Measurements from ENCODE around the gene AUTS2. TPM values are rescaled to one million over a fixed set of nuclear protein-coding genes. Genes with fewer than 3 reads are reported as not detected.

Gene AUTS2
- total RNA-seq, 4 donors from 2014 or later, result 14.9 to 27.2 (median 17.5) TPM

DNA sequence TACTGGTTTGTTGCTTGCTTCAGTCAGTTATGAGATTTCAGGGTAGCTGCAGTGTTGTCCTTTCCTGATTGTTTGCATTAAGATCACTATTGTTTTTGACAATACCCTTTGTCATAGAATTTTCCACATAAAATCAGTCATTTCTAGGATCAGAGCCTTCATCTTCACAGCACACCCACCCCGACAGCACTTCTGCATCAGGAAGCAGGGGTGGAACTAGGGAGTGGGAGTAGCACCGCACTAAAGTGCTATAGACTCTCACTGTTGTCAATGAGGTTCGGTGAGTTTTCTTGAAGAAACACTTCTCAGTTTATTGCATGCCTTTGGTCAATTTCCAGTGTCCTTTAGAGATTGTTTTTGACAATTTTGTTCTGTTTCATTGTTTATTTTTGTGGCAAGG is 632.5 kb downstream of the AUTS2 start:
- no peak for TF ChIP-seq POLR2A (IDR thresholded peaks at IDR 0.05)
- TF ChIP-seq, protein P1, sequence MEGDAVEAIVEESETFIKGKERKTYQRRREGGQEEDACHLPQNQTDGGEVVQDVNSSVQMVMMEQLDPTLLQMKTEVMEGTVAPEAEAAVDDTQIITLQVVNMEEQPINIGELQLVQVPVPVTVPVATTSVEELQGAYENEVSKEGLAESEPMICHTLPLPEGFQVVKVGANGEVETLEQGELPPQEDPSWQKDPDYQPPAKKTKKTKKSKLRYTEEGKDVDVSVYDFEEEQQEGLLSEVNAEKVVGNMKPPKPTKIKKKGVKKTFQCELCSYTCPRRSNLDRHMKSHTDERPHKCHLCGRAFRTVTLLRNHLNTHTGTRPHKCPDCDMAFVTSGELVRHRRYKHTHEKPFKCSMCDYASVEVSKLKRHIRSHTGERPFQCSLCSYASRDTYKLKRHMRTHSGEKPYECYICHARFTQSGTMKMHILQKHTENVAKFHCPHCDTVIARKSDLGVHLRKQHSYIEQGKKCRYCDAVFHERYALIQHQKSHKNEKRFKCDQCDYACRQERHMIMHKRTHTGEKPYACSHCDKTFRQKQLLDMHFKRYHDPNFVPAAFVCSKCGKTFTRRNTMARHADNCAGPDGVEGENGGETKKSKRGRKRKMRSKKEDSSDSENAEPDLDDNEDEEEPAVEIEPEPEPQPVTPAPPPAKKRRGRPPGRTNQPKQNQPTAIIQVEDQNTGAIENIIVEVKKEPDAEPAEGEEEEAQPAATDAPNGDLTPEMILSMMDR (IDR thresholded peaks at IDR 0.05), result no peak
- Histone ChIP-seq H3K4me3 (replicated peaks in 1 of 3) (no peak overlapping the region), H3K27me3 (no peaks in the 10 kb centered on the region), H3K4me1 (no peaks in the 10 kb centered on the region), H3K9me3 (no peaks in the 10 kb centered on the region), H3K36me3 (no peaks in the 10 kb centered on the region), H3K27ac (no peak overlapping the region)
- DNase-seq, result no peak
- 86 to 98% methylated on average over 3 of the region's 3 CpGs for WGBS, 2 donors
- intact Hi-C loops (cut with DNase I), result no loop called here

DNA sequence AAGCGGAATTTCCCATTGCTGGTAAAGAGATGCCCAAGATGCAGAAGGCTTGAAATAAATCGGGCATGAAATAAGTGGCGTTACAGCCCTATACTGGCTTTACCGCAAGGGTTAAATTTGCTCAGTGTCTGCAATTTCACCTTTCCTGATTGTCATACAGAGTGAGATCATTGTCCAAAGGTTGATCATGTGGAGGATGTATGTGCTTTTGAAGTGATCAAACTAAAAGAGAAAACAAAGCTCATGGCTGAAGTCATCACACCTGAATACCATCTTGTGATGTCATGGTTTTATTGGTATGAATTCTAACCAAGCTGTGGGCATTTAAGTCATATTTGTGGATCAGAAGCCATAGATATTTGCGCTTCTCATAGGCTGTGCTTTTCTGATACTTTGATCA is 635.5 kb downstream of the AUTS2 start:
- TF ChIP-seq, protein P1 (IDR thresholded peaks at IDR 0.05), result no peak
- no peak for TF ChIP-seq POLR2A (IDR thresholded peaks at IDR 0.05)
- no peak for DNase-seq

DNA sequence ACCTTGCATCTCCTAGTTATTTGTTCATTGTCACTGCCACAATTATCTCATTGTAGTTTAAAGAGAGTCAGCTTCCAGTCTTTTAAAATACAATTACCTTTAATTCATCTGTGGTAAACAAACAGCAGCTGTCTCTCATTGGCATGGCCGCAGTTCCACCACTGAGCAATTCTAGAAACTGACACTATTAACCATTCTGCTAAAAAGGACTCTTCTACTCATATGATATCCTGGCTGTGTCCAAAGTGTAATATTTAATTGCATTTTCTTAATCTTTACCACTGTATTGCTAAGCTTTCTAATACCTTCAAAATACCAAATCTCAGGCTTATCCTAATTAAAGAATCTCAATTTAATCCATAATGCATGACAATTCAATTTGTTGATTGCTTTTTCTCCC is 639.0 kb downstream of the AUTS2 start:
- Histone ChIP-seq H3K4me1 (no peaks in the 10 kb centered on the region), H3K9me3 (no peaks in the 10 kb centered on the region), H3K27me3 (no peaks in the 10 kb centered on the region), H3K36me3 (no peaks in the 10 kb centered on the region), H3K4me3 (replicated peaks in 1 of 3) (no peak overlapping the region), H3K27ac (no peak overlapping the region)
- TF ChIP-seq POLR2A (IDR thresholded peaks at IDR 0.05), result no peak
- TF ChIP-seq, protein P1 (IDR thresholded peaks at IDR 0.05), result no peak
- intact Hi-C loops (cut with DNase I), result no loop called here
- no peak for DNase-seq
- WGBS, 2 donors, result 94 to 100% methylated on average over 1 of the region's 1 CpG

More for the DNA sequence above, 635.5 kb downstream of the AUTS2 start:
- WGBS, 2 donors, result 96 to 100% methylated on average over 5 of the region's 5 CpGs
- Histone ChIP-seq H3K36me3 (no peaks in the 10 kb centered on the region), H3K27ac (no peak overlapping the region), H3K4me3 (replicated peaks in 1 of 3) (no peak overlapping the region), H3K4me1 (no peaks in the 10 kb centered on the region), H3K27me3 (no peaks in the 10 kb centered on the region), H3K9me3 (no peaks in the 10 kb centered on the region)
- intact Hi-C loops (cut with DNase I), result no loop called here

DNA sequence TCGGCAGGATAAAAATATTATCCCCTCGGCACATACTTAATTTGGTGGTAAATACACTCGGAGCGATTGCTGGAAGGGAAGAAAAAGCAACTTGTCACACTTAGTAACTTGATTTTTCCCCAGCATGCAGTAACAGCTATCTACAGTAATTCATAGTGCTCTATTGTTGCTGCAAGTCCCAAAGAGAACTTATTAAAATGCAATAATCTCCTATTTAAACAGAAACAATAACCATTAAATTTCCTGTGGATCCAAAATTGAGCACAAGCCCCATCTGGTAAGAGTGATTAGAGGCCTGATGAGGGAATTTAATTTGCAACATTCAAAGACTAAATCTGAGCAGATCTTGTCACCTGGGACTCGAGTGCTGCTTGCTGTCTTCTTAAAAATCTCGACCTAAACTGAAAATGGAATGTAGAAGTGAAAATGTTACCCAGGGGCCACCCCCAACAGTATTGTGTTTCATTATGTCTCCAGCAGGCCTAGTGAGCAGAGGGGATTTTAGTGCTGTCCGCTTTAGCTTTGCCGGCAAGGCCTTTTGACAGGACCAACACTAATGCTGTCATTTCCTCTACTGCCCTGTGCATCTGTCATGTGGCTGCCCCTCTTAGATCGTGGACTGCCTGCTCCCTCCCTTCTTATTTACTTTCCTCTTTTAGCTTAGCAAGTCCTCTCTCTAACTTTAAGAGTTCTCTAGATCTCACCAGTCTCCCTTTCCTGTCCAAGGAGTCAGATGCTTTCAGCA is 639.7 kb downstream of the AUTS2 start:
- 75 to 83% methylated on average over 9 of the region's 9 CpGs for WGBS, 2 donors
- intact Hi-C loops (cut with DNase I), result no loop called here
- Histone ChIP-seq H3K4me1 (no peaks in the 10 kb centered on the region), H3K27me3 (no peaks in the 10 kb centered on the region), H3K36me3 (no peaks in the 10 kb centered on the region), H3K9me3 (no peaks in the 10 kb centered on the region), H3K27ac (no peak overlapping the region), H3K4me3 (replicated peaks in 1 of 3) (no peak overlapping the region)
- no peak for DNase-seq
- TF ChIP-seq, protein P1 (IDR thresholded peaks at IDR 0.05), result no peak
- TF ChIP-seq POLR2A (IDR thresholded peaks at IDR 0.05), result no peak

DNA sequence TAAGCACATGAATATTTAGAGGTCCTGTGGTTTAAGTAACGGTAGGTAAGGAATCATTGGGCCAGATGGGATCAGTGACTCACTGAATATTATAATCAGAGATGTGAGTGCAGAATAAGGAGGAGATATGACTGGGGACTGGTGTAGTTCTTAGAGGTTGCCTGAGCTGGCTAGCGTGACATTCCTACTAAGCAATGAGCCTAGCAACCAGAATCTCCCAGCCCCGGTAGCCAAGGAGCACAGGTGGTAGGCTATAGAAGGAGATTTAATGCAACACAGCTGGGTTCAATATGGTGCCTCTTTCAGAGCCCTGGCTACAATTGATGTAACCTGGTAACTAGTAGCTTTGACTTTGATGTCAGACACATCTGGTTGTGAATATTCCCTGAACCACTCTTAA is 641.6 kb downstream of the AUTS2 start:
- Histone ChIP-seq H3K4me1 (no peaks in the 10 kb centered on the region), H3K27me3 (no peaks in the 10 kb centered on the region), H3K36me3 (no peaks in the 10 kb centered on the region), H3K4me3 (replicated peaks in 1 of 3) (no peak overlapping the region), H3K27ac (no peak overlapping the region), H3K9me3 (no peaks in the 10 kb centered on the region)
- TF ChIP-seq, protein P1 (IDR thresholded peaks at IDR 0.05), result no peak
- no peak for TF ChIP-seq POLR2A (IDR thresholded peaks at IDR 0.05)
- 97 to 100% methylated on average over 3 of the region's 3 CpGs for WGBS, 2 donors
- intact Hi-C loops (cut with DNase I), result no loop called here
- no peak for DNase-seq

All from thyroid gland (tissue), 4 donors.